ENCODE measurements around the gene BNC2.

Gene BNC2

GRCh38 chr9:16664211-16664610 lies 206.3 kb downstream of the BNC2 start:
- H2AFZ ChIP-seq, result no peak overlapping the region

DNA sequence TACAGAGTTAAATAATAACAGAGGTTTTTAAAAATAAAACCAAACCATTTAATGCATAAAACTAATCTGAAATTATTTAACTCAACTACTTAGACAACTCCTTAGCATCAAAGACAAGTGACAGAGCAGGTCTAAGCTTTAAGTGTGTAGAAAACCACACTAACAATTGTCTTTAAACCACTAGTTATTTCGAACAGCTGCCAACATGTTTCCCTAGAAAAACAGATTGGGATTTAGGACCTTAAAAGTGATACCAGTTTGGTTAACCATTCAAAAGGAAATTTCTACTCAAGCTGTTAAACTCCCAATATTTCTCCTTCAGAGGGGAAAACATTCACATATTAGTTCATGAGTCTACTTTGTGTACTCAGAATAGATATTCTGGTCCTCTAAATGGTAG lies 208.7 kb downstream of the BNC2 start:
- H2AFZ ChIP-seq, result no peak overlapping the region
- H3K9ac ChIP-seq, result no peak overlapping the region
- H3K79me2 ChIP-seq, result no peaks in the 10 kb centered on the region
- TF ChIP-seq, protein P1, sequence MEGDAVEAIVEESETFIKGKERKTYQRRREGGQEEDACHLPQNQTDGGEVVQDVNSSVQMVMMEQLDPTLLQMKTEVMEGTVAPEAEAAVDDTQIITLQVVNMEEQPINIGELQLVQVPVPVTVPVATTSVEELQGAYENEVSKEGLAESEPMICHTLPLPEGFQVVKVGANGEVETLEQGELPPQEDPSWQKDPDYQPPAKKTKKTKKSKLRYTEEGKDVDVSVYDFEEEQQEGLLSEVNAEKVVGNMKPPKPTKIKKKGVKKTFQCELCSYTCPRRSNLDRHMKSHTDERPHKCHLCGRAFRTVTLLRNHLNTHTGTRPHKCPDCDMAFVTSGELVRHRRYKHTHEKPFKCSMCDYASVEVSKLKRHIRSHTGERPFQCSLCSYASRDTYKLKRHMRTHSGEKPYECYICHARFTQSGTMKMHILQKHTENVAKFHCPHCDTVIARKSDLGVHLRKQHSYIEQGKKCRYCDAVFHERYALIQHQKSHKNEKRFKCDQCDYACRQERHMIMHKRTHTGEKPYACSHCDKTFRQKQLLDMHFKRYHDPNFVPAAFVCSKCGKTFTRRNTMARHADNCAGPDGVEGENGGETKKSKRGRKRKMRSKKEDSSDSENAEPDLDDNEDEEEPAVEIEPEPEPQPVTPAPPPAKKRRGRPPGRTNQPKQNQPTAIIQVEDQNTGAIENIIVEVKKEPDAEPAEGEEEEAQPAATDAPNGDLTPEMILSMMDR (IDR thresholded peaks at IDR 0.05), result no peak
- no peaks in the 10 kb centered on the region for H3K4me1 ChIP-seq
- no peaks in the 10 kb centered on the region for H3K9me3 ChIP-seq (ENCODE audit: control insufficient read depth, low read length)
- no peak overlapping the region for H3K27ac ChIP-seq
- H3K4me3 ChIP-seq (ENCODE audit: low read depth, low read length), result no peak overlapping the region
- H3K4me2 ChIP-seq (ENCODE audit: low read length), result no peak overlapping the region
- no peaks in the 10 kb centered on the region for H3K27me3 ChIP-seq (ENCODE audit: control insufficient read depth, insufficient read depth, low read length)
- no peaks in the 10 kb centered on the region for H3K36me3 ChIP-seq (ENCODE audit: control insufficient read depth, insufficient read depth, low read length)

More at GRCh38 chr9:16664211-16664610, 206.3 kb downstream of the BNC2 start:
- Histone ChIP-seq H3K9ac (no peak overlapping the region), H3K36me3 (ENCODE audit: control insufficient read depth, insufficient read depth, low read length) (no peaks in the 10 kb centered on the region), H3K4me3 (ENCODE audit: low read depth, low read length) (no peak overlapping the region), H3K27me3 (ENCODE audit: control insufficient read depth, insufficient read depth, low read length) (no peaks in the 10 kb centered on the region), H3K79me2 (no peaks in the 10 kb centered on the region), H3K4me1 (no peaks in the 10 kb centered on the region), H3K9me3 (ENCODE audit: control insufficient read depth, low read length) (no peaks in the 10 kb centered on the region), H3K4me2 (ENCODE audit: low read length) (no peak overlapping the region), H3K27ac (no peak overlapping the region)
- TF ChIP-seq, protein P1 (IDR thresholded peaks at IDR 0.05), result no peak

GRCh38 chr9:16659096-16659495 lies 211.4 kb downstream of the BNC2 start:
- no peaks in the 10 kb centered on the region for H3K4me1 ChIP-seq
- no peak overlapping the region for H2AFZ ChIP-seq
- H3K79me2 ChIP-seq, result no peaks in the 10 kb centered on the region
- TF ChIP-seq, protein P1 (IDR thresholded peaks at IDR 0.05), result no peak
- H3K4me2 ChIP-seq (ENCODE audit: low read length), result no peak overlapping the region
- H3K36me3 ChIP-seq (ENCODE audit: control insufficient read depth, insufficient read depth, low read length), result no peaks in the 10 kb centered on the region
- no peak overlapping the region for H3K9ac ChIP-seq
- H3K27ac ChIP-seq, result no peak overlapping the region
- H3K4me3 ChIP-seq (ENCODE audit: low read depth, low read length), result no peak overlapping the region
- no peaks in the 10 kb centered on the region for H3K27me3 ChIP-seq (ENCODE audit: control insufficient read depth, insufficient read depth, low read length)
- no peaks in the 10 kb centered on the region for H3K9me3 ChIP-seq (ENCODE audit: control insufficient read depth, low read length)

DNA sequence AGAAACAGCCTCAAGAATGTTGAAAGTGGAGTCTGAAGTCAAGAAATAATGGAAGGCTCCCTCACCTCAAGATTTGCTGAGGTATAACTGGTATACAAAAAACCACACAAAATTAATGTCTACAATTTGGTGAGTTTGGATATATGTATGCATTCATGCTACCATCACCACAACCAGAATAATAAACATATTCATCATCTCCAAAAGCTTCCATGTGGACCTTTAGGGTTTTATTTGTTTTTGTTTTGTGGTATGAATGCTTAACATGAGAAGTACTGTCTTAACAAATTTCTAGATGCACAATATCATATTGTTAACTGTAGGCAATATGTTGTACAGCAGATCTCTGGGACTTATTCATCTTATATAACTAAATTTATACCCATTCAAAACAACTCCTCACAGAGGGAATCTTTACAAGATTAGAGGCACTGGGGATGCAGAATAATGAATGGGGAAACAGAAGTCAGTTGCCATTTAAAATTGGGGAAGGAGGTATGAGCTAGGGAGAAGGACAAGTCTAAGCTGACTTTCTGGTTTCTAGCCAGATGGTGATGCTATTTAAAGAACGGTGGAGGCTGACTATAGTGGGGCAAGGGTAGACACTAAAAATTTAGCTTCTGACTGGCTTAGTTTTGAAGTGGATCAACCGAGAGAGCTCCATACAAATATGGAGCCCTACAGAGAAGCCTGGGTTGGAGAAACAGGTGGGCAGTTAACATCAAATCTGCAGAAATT lies 213.9 kb downstream of the BNC2 start:
- H2AFZ ChIP-seq, result no peak overlapping the region
- TF ChIP-seq, protein P1 (IDR thresholded peaks at IDR 0.05), result no peak
- H3K27me3 ChIP-seq (ENCODE audit: control insufficient read depth, insufficient read depth, low read length), result no peaks in the 10 kb centered on the region
- H3K27ac ChIP-seq, result no peak overlapping the region
- H3K79me2 ChIP-seq, result no peaks in the 10 kb centered on the region
- no peak overlapping the region for H3K4me3 ChIP-seq (ENCODE audit: low read depth, low read length)
- H3K4me1 ChIP-seq, result no peaks in the 10 kb centered on the region
- H3K36me3 ChIP-seq (ENCODE audit: control insufficient read depth, insufficient read depth, low read length), result no peaks in the 10 kb centered on the region
- H3K9ac ChIP-seq, result no peak overlapping the region
- no peaks in the 10 kb centered on the region for H3K9me3 ChIP-seq (ENCODE audit: control insufficient read depth, low read length)
- no peak overlapping the region for H3K4me2 ChIP-seq (ENCODE audit: low read length)

DNA sequence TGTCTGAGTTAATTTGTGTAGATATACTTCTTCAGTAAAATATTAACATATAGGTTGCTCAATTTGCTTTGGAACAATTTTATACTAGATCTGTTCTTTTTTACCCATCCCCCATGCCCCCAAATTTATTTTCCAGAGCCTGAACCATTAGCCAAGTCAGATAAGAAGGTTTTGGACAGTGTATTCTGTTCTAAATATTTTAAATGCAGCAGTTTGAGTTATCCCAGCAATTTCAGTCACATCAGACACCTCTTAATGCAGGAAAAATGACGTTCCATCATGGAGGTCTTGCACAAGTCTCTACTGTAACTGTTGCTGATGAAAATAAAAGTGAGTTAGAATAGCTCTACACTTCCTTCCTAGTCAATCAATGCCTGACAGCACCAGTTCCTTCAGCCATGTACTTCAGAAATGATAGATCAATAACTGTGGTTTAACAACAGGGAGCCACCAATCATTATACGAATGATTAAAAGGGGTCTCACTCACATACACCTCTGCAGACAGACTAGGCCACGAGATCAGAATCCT lies 215.8 kb downstream of the BNC2 start:
- Histone ChIP-seq H3K4me1 (no peaks in the 10 kb centered on the region), H3K4me2 (ENCODE audit: low read length) (no peak overlapping the region)

More for the DNA sequence above, 215.8 kb downstream of the BNC2 start:
- Histone ChIP-seq H3K36me3 (ENCODE audit: control insufficient read depth, insufficient read depth, low read length) (no peaks in the 10 kb centered on the region), H3K27me3 (ENCODE audit: control insufficient read depth, insufficient read depth, low read length) (no peaks in the 10 kb centered on the region), H3K9me3 (ENCODE audit: control insufficient read depth, low read length) (no peaks in the 10 kb centered on the region), H3K9ac (no peak overlapping the region), H3K4me3 (ENCODE audit: low read depth, low read length) (no peak overlapping the region), H3K27ac (no peak overlapping the region), H2AFZ (no peak overlapping the region), H3K79me2 (no peaks in the 10 kb centered on the region)
- TF ChIP-seq, protein P1 (IDR thresholded peaks at IDR 0.05), result no peak

All from parathyroid adenoma (tissue), 2 donors.